Stimulated activated CD4-positive, alpha-beta T cell treated with anti-CD3 and anti-CD28 coated beads, Interleukin-12 subunit alpha, Interleukin-12 subunit beta, amount 100 ng/mL, for 4 hours (primary cell): ENCODE measurements around the gene SLC24A4.

Experiments
- DNase-seq: peaks from one replicate; pipeline ENCODE4 v3.0.0-alpha.2; 2020

SLC24A4 gene

GRCh38 chr14:92407410-92407809 lies 84.4 kb downstream of the SLC24A4 start:
- no peak for DNase-seq

DNA sequence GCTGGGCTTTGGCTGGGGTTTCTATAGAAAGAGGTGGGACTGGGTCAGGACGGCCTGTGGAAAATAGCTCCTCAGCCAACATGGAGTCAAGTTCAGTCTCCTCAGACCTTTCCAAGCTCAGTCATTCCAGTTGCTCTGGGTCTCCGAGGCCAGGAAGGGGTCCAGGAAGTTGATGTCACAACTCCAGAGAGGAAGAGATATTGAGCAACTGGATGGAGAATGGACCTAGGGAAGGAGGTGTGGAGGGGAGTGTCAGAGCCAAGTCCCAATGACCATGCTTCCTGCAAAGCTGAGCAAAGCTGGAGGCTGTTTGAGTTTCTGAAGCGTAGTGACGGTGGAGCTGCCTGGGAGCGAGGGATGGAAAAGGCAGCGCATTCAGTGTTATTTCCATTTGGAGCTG lies 86.1 kb downstream of the SLC24A4 start:
- no peak for DNase-seq

DNA sequence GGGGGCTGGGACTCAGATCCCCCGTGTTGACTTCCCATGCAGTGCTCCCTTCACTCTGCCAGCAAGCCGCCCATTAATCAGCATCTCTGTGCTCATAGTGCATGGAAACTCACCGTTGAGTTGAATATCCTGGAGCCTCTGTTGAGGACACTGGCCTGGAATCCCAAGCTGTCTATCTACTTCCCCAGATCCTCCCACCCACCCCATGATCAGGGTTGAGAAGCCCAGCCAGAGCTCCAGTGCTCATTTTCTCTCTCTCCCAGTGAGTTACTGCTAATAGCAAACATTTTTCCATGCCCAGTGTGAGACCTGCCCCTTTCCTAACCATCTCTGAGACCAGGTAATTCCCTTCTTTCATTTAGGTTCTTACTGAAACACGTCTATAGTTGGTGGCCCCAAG lies 88.2 kb downstream of the SLC24A4 start:
- DNase-seq, result no peak

GRCh38 chr14:92411941-92412340 lies 89.0 kb downstream of the SLC24A4 start:
- no peak for DNase-seq

GRCh38 chr14:92412912-92413311 lies 89.9 kb downstream of the SLC24A4 start:
- no peak for DNase-seq

GRCh38 chr14:92413379-92413778 lies 90.4 kb downstream of the SLC24A4 start:
- no peak for DNase-seq

- DNase-seq, result no peak
These were observed 91.9 kb downstream of the SLC24A4 start for GRCh38 chr14:92414690-92415445.

GRCh38 chr14:92415969-92416368 lies 93.0 kb downstream of the SLC24A4 start:
- DNase-seq, result no peak

DNA sequence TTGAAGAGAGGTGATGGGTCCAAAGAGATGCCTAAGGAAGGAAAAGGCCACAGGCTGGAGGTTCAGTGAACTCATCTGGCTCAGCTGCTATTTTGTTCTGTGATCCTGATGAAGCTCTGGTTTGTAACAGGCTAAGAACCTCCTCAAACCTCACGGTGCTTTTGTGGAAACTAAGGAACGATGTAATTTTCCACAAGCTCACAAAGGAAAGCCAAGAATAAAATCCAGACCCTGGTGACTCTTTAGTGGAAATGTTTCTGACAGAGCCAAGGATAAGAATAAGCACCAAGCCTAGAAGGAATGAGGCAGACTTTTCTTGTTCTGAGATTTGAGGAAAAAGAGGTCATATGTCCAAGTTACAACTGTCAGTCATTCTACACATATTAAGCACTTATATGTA lies 93.6 kb downstream of the SLC24A4 start:
- DNase-seq, result no peak

DNA sequence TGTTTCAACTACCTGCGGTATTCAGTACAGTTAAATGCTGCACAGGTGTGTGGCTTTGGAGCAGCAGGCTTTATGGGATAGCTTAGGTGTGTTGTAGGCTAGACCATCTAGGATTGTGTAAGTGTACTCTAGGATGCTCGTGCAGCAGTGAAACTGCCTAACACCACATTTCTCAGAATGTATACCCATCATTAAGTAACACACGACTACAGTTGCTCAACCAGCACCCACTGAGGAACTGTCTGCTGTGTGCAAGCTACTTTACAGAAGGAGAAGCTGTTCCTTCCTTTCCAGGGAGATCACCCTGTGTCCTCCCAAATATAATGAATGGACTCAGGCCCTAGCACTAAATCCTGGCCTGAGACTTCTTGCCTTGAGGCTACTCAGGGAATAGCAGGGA lies 94.8 kb downstream of the SLC24A4 start:
- DNase-seq, result no peak

GRCh38 chr14:92421751-92422150 lies 98.8 kb downstream of the SLC24A4 start:
- no peak for DNase-seq

DNA sequence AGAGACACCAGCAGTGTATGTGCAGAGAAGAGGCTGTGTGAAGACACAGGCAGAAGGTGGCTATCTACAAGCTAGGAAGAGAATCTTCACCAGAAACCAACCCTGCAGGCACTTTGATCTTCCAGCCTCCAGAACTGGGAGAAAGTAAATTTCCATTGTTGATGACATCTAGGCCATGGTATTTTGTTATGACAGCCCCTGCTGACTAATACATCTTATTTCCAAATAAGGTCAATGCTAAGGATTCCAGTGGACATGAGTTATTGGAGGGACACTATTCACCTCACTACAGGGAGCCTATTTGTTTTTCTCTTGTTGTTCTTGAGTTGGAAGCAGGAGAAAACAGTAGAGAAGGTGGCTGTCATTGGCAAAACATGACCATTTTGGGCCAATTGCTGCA lies 102.1 kb downstream of the SLC24A4 start:
- no peak for DNase-seq

- DNase-seq, result no peak
These were observed 103.3 kb downstream of the SLC24A4 start for GRCh38 chr14:92426237-92426636.

GRCh38 chr14:92427096-92427495 lies 104.1 kb downstream of the SLC24A4 start:
- no peak for DNase-seq

DNA sequence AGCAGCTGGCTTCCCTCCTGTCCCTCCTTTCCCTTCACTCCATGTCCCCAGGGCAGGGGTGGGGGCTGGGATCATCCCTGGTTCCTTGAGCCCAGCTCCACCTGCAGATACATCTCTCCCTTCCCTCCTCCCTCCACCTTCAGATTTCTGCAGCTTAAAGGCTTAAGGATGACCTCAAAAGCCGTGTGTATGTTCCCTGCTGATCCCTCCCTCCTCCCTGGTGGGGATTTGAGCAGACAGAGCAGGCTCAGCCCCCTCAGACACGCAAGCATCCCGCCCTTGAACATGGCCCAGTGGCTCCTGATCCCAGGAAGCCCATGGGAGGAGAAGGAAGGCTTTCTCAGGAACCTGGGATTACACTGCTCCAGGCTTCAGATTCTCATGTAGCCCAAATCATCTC lies 107.7 kb downstream of the SLC24A4 start:
- DNase-seq, result no peak

GRCh38 chr14:92431199-92431725 lies 108.3 kb downstream of the SLC24A4 start:
- no peak for DNase-seq

DNA sequence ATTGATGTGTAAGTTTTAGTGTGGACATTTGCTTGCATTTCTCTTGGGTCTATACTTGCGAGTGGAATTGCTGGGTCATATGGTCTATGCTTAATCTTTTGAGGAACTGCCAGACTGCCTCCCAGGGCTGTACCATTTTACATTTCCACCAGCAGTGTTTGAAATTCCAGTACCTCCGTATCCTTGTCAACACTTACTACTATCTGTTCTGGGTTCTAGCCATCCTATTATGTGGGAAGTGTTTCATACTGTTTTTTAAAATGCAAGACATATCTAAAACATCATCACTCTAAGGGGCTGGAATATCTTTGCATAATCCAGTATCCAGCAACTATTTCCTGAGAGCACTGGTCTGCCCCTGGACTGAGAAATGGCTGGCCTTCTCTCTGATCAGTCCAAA lies 110.4 kb downstream of the SLC24A4 start:
- DNase-seq, result no peak

DNA sequence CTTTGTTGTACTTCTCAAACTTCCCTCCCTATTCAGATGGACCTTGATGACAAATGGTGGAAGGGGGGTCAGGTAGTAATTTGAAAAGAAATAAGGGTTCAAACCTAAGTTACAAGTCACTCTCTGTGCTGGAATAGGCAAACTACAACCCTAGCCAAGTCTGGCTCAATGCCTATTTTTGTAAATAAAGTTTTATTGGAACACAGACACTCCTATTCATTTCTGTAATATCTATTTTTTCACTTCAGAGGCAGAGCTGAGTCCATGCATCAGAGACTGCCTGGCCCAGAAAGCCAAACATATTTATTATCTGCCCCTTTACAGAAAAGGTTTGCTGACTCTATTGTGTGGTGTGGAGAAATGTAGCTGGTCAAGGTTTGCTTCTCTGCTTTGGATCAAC lies 112.2 kb downstream of the SLC24A4 start:
- DNase-seq, result no peak

- DNase-seq, result no peak
These were observed 113.3 kb downstream of the SLC24A4 start for GRCh38 chr14:92436115-92436776.

- DNase-seq, result no peak
These were observed 114.3 kb downstream of the SLC24A4 start for GRCh38 chr14:92437309-92437708.

- DNase-seq, result no peak
These were observed 114.8 kb downstream of the SLC24A4 start for GRCh38 chr14:92437729-92438285.

DNA sequence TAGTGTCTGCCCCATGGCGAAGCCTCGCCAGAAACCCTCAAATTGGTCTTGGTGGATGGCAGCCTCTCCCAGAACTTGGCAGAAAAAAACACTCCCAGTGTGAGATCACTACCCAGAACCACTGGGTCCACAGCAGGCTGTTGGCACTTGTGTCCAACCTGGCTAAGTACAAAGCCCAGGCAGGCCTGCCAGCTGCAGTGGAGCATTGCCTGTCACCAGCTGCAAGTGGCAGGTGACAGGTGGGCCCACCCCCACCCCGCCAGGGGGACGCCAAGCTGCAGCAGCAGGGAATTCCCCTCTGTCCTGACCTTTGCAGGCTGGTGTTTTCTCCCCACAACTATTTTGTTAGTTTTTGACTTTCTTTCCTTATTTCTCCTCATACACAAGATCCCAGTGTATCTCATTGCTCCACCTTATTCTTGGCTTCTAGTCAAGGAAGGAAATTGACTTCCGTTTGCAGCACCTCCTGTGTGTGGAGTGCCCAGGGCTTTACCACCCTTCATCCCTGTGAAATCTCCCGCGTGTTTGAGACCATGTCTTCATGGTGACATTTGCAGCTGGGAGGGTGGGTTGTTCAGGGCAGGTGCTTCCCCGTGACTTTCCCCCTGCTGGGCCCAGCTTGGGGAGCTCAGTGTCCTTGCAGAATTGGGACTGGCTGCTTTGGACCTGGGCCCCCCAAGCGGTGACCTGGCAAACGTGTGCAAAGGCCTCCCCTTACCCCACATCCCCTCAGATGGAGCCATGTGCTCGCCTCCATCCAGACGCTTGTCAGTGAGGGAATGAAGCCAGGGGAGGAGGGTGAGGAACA lies 116.8 kb downstream of the SLC24A4 start:
- no peak for DNase-seq

DNA sequence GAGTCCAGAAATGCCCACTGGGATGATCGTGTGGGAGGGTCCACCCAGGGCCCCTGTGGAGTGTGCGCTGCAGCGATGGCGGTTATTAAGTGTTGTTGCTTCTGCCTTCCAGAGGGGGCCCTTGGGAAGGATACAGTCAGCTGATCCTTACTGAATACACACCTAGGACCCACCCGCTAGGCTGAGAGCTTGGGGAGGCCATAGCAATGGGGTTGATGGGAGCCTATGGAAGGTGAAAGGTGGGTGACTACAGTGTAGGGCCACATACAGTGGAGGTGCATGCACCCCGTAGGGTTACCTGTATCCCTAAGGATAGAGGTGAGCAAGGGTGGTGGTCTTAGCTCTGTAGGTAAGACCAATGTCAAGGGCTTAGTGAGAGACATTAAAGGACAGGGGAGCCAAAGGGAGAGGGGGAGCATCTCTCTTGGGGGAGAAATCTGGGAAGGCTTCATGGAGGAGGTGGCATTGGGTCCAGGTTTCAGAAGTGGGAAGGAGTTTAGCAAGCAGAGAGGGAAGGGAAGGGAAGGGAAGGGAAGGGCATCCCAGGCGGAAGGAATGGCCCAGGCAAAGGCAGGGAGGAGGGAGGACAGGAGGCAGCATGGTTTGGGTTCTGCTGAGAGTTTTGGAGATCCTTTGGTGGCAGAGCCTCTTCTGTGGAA lies 117.5 kb downstream of the SLC24A4 start:
- DNase-seq, result no peak
